ENCODE measurements around the gene SORBS1. TPM values are rescaled to one million over a fixed set of nuclear protein-coding genes. Genes with fewer than 3 reads are reported as not detected.

Gene SORBS1
- total and polyA plus RNA-seq, 4 donors: 33.2 to 71.3 (median 44.1) TPM

DNA sequence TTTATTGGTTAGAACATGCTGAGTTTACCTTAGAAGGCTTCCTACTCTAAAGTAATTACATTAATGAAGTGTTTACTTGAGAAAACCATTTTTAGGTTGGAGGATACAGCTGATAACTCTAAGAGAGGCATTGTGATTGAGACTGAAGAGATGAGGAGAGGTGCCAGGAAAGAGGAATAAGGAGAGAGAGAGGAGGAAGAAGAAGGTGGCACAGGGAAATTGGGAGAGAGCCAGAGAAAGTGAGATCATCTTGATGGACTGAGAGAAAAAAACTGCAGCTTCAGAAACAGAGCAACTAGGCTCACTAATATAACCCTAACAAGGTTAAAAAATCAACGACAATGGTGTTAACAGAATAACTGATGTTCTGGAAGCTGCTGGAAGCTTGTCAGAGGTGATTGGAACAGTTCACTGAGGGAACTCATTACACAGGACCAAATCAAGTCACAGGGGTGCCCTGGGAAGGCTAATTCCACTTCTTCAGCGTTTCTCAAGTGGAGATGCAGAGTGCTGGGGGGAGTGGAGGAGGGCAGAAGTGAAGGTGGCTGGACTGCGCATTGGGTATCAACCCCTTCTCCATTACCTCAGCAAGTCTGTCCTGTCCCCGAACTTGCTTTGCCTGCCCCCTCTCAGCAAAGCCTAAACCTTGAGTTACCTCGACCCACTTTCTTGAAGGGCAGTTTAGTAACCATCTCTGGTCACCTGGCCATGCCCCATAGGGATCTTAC, 6.9 kb upstream of the SORBS1 start:
- Histone ChIP-seq H3K4me3 (ENCODE audit: low read depth in 1 of 3, low read length in 3 of 3) (no peak overlapping the region), H3K27ac (ENCODE audit: low read depth in 1 of 2, low read length in 2 of 2) (no peak overlapping the region), H3K36me3 (ENCODE audit: control insufficient read depth in 4 of 4, insufficient read depth in 3 of 4, low read depth in 1 of 4, low read length in 3 of 4) (no peaks in the 10 kb centered on the region), H3K4me1 (ENCODE audit: control insufficient read depth in 4 of 4, insufficient read depth in 4 of 4, low read length in 3 of 4) (no peaks in the 10 kb centered on the region), H3K9me3 (ENCODE audit: control insufficient read depth in 4 of 4, low read length in 3 of 4) (no peaks in the 10 kb centered on the region), H3K9ac (ENCODE audit: low read depth in 1 of 2, low read length in 2 of 2) (no peak overlapping the region), H3K27me3 (ENCODE audit: control insufficient read depth in 4 of 4, insufficient read depth in 4 of 4, low read length in 3 of 4) (no peaks in the 10 kb centered on the region)
- TF ChIP-seq, protein P1, sequence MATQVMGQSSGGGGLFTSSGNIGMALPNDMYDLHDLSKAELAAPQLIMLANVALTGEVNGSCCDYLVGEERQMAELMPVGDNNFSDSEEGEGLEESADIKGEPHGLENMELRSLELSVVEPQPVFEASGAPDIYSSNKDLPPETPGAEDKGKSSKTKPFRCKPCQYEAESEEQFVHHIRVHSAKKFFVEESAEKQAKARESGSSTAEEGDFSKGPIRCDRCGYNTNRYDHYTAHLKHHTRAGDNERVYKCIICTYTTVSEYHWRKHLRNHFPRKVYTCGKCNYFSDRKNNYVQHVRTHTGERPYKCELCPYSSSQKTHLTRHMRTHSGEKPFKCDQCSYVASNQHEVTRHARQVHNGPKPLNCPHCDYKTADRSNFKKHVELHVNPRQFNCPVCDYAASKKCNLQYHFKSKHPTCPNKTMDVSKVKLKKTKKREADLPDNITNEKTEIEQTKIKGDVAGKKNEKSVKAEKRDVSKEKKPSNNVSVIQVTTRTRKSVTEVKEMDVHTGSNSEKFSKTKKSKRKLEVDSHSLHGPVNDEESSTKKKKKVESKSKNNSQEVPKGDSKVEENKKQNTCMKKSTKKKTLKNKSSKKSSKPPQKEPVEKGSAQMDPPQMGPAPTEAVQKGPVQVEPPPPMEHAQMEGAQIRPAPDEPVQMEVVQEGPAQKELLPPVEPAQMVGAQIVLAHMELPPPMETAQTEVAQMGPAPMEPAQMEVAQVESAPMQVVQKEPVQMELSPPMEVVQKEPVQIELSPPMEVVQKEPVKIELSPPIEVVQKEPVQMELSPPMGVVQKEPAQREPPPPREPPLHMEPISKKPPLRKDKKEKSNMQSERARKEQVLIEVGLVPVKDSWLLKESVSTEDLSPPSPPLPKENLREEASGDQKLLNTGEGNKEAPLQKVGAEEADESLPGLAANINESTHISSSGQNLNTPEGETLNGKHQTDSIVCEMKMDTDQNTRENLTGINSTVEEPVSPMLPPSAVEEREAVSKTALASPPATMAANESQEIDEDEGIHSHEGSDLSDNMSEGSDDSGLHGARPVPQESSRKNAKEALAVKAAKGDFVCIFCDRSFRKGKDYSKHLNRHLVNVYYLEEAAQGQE (IDR thresholded peaks at IDR 0.05): no peak
- no peak for TF ChIP-seq EGR1 (IDR thresholded peaks at IDR 0.05; ENCODE audit: low read depth in 2 of 2)
- no peak for DNase-seq (ENCODE audit: low spot score)
- 90% methylated on average over 5 of the region's 5 CpGs for WGBS

DNA sequence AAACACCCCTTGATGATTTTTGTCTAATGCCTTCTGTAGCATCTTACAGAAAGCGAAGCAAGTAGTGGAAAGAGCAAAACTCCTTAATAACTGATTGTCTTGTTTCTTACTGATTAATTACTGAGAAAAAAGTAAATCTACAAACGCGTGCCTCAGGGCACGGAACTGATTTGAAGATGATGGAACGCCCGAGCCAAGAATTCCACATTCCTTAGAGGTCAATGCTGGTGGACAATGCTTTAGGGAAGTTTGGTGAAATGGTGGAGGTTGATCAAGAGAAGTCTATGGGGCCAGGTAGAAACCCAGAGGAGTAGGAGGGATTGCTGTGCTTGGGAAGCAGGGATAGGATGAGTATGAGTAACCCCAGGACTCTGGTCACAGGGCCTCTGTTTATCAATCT, 5.0 kb upstream of the SORBS1 start:
- no peak for DNase-seq (ENCODE audit: low spot score)
- 94% methylated on average over 6 of the region's 6 CpGs for WGBS
- H3K27ac ChIP-seq (ENCODE audit: low read depth in 1 of 2, low read length in 2 of 2): no peak overlapping the region

More for the DNA sequence above, 5.0 kb upstream of the SORBS1 start:
- Histone ChIP-seq H3K4me1 (ENCODE audit: control insufficient read depth in 4 of 4, insufficient read depth in 4 of 4, low read length in 3 of 4) (peaks cover 0 to 5% (median 0%) of the 10 kb centered on the region in 4 donors), H3K4me3 (ENCODE audit: low read depth in 1 of 3, low read length in 3 of 3) (no peak overlapping the region), H3K9me3 (ENCODE audit: control insufficient read depth in 4 of 4, low read length in 3 of 4) (no peaks in the 10 kb centered on the region), H3K9ac (ENCODE audit: low read depth in 1 of 2, low read length in 2 of 2) (no peak overlapping the region), H3K36me3 (ENCODE audit: control insufficient read depth in 4 of 4, insufficient read depth in 3 of 4, low read depth in 1 of 4, low read length in 3 of 4) (no peaks in the 10 kb centered on the region), H3K27me3 (ENCODE audit: control insufficient read depth in 4 of 4, insufficient read depth in 4 of 4, low read length in 3 of 4) (no peaks in the 10 kb centered on the region)
- TF ChIP-seq, protein P2, sequence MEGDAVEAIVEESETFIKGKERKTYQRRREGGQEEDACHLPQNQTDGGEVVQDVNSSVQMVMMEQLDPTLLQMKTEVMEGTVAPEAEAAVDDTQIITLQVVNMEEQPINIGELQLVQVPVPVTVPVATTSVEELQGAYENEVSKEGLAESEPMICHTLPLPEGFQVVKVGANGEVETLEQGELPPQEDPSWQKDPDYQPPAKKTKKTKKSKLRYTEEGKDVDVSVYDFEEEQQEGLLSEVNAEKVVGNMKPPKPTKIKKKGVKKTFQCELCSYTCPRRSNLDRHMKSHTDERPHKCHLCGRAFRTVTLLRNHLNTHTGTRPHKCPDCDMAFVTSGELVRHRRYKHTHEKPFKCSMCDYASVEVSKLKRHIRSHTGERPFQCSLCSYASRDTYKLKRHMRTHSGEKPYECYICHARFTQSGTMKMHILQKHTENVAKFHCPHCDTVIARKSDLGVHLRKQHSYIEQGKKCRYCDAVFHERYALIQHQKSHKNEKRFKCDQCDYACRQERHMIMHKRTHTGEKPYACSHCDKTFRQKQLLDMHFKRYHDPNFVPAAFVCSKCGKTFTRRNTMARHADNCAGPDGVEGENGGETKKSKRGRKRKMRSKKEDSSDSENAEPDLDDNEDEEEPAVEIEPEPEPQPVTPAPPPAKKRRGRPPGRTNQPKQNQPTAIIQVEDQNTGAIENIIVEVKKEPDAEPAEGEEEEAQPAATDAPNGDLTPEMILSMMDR (IDR thresholded peaks at IDR 0.05; ENCODE audit: low read depth, low read length, missing input control): no peak
- TF ChIP-seq, protein P3, sequence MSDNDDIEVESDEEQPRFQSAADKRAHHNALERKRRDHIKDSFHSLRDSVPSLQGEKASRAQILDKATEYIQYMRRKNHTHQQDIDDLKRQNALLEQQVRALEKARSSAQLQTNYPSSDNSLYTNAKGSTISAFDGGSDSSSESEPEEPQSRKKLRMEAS (IDR thresholded peaks at IDR 0.05): no peak
- TF ChIP-seq TAF1 (conservative IDR thresholded peaks at IDR 0.05): no peak
- no peak for TF ChIP-seq SP1 (IDR thresholded peaks at IDR 0.05)
- TF ChIP-seq RAD21 (IDR thresholded peaks at IDR 0.05): no peak
- no peak for TF ChIP-seq HNF4A (conservative IDR thresholded peaks at IDR 0.05)
- TF ChIP-seq, protein P1 (IDR thresholded peaks at IDR 0.05): no peak
- no peak for TF ChIP-seq EGR1 (IDR thresholded peaks at IDR 0.05; ENCODE audit: low read depth in 2 of 2)
- TF ChIP-seq FOXA2 (IDR thresholded peaks at IDR 0.05): no peak
- TF ChIP-seq, protein P4, sequence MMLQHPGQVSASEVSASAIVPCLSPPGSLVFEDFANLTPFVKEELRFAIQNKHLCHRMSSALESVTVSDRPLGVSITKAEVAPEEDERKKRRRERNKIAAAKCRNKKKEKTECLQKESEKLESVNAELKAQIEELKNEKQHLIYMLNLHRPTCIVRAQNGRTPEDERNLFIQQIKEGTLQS (IDR thresholded peaks at IDR 0.05): no peak
- TF ChIP-seq NR2F2 (IDR thresholded peaks at IDR 0.05): no peak
- no peak for TF ChIP-seq YY1 (IDR thresholded peaks at IDR 0.05)
- TF ChIP-seq RXRA (IDR thresholded peaks at IDR 0.05): no peak
- TF ChIP-seq FOXA1 (IDR thresholded peaks at IDR 0.05): no peak

All from liver (tissue), 9 donors.